HepG2 (cell line): ENCODE measurements around the gene STK32C. TPM values are rescaled to one million over a fixed set of nuclear protein-coding genes. Genes with fewer than 3 reads are reported as not detected.

Experiments
- ATAC-seq: fragments of 200-7000 bp; cut with Tn5 transposase; 3 replicates; pipeline ENCODE4 v1.9.1; 2020; ENCODE audit warnings: mild to moderate bottlenecking, moderate library complexity
- BruUV-seq: library from RNA; stranded (reverse); fragments of 400-500 nt; replicated peaks from 2 replicates; lab custom pipeline; 2021; lab: Mats Ljungman, UMichigan
- CTCF ChIA-PET: fragments of 300-600 bp; formaldehyde crosslinking; extraction: SDS; loops from one replicate; lab custom pipeline; 2021; ENCODE audit warnings: low total read pairs, inconsistent platforms, low intra/inter-chr PET ratio; lab: Yijun Ruan, JAX
- POLR2A ChIA-PET: fragments of 350-600 bp; sonication (Branson Sonifier 250); formaldehyde crosslinking; loops from one replicate; lab custom pipeline; 2020; ENCODE audit warnings: antibody characterized with exemption, inconsistent platforms; lab: Yijun Ruan, JAX
- DNase-seq: peaks from one replicate; pipeline ENCODE4 v3.0.0-alpha.2; 2015; ENCODE audit warnings: low spot score
- FAIRE-seq: peaks from 3 replicates; lab custom pipeline; 2011; peaks lifted over from hg19 to GRCh38; lab: Jason Lieb, UNC
- H2AFZ ChIP-seq: one replicate; pipeline ENCODE4 v1.6.1; 2011; ENCODE audit warnings: low read length, inconsistent platforms
- H3K27ac ChIP-seq: fragments of 300-600 bp; 3 replicates; pipeline ENCODE4 v1.8.0; 2011; ENCODE audit warnings: mixed run types, mild to moderate bottlenecking, mixed read lengths, low read length, inconsistent platforms; ENCODE audit not compliant: insufficient read depth; ENCODE audit errors: extremely low read length
- H3K27me3 ChIP-seq, 2 experiments: fragments of 200-600 bp in 1 of 2; 2 replicates in 1 of 2; 3 replicates in 1 of 2; pipeline versions ENCODE4 v1.6.0 to v1.8.0; 2011; ENCODE audit warnings: low read length in 2 of 2, mild to moderate bottlenecking in 2 of 2, moderate library complexity in 2 of 2, inconsistent platforms in 1 of 2; ENCODE audit not compliant: insufficient read depth in 2 of 2, control insufficient read depth in 1 of 2
- H3K36me3 ChIP-seq, 2 experiments: fragments of 200-600 bp in 1 of 2; replicated peaks in 1 of 2; 2 replicates in 1 of 2; 3 replicates in 1 of 2; pipeline versions ENCODE4 v1.5.1 to v1.8.0; 2011; ENCODE audit warnings: low read length in 2 of 2, inconsistent platforms in 1 of 2; ENCODE audit not compliant: insufficient read depth in 2 of 2, control insufficient read depth in 1 of 2
- H3K4me1 ChIP-seq: 2 replicates; pipeline ENCODE4 v1.5.1; 2012; ENCODE audit warnings: low read length, inconsistent platforms; ENCODE audit not compliant: insufficient read depth
- H3K4me2 ChIP-seq: 2 replicates; pipeline ENCODE4 v1.6.0; 2011; ENCODE audit warnings: low read depth, low read length, inconsistent platforms
- H3K4me3 ChIP-seq, 3 experiments: fragments of 200-600 bp in 1 of 3; sonication (generic), shearing (Covaris generic) in 1 of 3; replicated peaks in 1 of 3; 2 replicates each; pipeline ENCODE4 v1.5.1; 2011 to 2016; ENCODE audit warnings: low read length in 3 of 3, inconsistent platforms in 2 of 3, low read depth in 2 of 3, mild to moderate bottlenecking in 2 of 3, control low read depth in 1 of 3, mixed read lengths in 1 of 3; ENCODE audit not compliant: insufficient read depth in 1 of 3
- H3K79me2 ChIP-seq: one replicate; pipeline ENCODE4 v1.6.1; 2011; ENCODE audit warnings: low read length, inconsistent platforms; ENCODE audit not compliant: insufficient read depth
- H3K9ac ChIP-seq: 2 replicates; pipeline ENCODE4 v1.6.0; 2011; ENCODE audit warnings: mild to moderate bottlenecking, low read depth, low read length, inconsistent platforms; ENCODE audit not compliant: insufficient read depth
- H3K9me3 ChIP-seq: 2 replicates; pipeline ENCODE4 v1.5.1; 2012; ENCODE audit warnings: mild to moderate bottlenecking, low read length
- H4K20me1 ChIP-seq: 2 replicates; pipeline ENCODE4 v1.6.0; 2011; ENCODE audit warnings: inconsistent platforms, mild to moderate bottlenecking, low read length, moderate library complexity; ENCODE audit not compliant: insufficient read depth
- FOXJ3 ChIP-seq: sonication (generic); formaldehyde crosslinking; IDR thresholded peaks from 2 replicates; pipeline ENCODE4 v1.4.0; 2020; ENCODE audit warnings: missing genetic modification reagents, mild to moderate bottlenecking, borderline replicate concordance
- FOXM1 ChIP-seq: sonication (generic); formaldehyde crosslinking; IDR thresholded peaks from 2 replicates; pipeline ENCODE4 v1.5.0; 2020; ENCODE audit warnings: missing genetic modification reagents
- MEIS2 ChIP-seq: sonication (generic); formaldehyde crosslinking; IDR thresholded peaks from 2 replicates; pipeline ENCODE4 v1.9.0; 2021; ENCODE audit warnings: mild to moderate bottlenecking, missing genetic modification reagents
- NCOA2 ChIP-seq: sonication (generic); formaldehyde crosslinking; IDR thresholded peaks from 2 replicates; pipeline ENCODE4 v1.8.0; 2022; ENCODE audit warnings: inconsistent platforms
- SIN3A ChIP-seq: IDR thresholded peaks from 2 replicates; pipeline ENCODE4 v1.6.1; 2011; ENCODE audit warnings: low read depth, mild to moderate bottlenecking, control low read depth, low read length, borderline replicate concordance
- STAT5B ChIP-seq: sonication (generic); formaldehyde crosslinking; IDR thresholded peaks from 2 replicates; pipeline ENCODE4 v1.4.0; 2020; ENCODE audit warnings: missing genetic modification reagents
- TOE1 ChIP-seq: sonication (generic); formaldehyde crosslinking; IDR thresholded peaks from 2 replicates; pipeline ENCODE4 v1.4.0; 2020; ENCODE audit warnings: mild to moderate bottlenecking, missing genetic modification reagents
- UBTF ChIP-seq: sonication (generic); formaldehyde crosslinking; IDR thresholded peaks from 2 replicates; pipeline ENCODE4 v1.4.0; 2020; ENCODE audit warnings: mild to moderate bottlenecking, missing genetic modification reagents
- ZNF251 ChIP-seq: sonication (generic); formaldehyde crosslinking; IDR thresholded peaks from 2 replicates; pipeline ENCODE4 v1.9.0; 2021; ENCODE audit warnings: mild to moderate bottlenecking, missing genetic modification reagents
- ZNF354B ChIP-seq: sonication (generic); formaldehyde crosslinking; IDR thresholded peaks from 2 replicates; pipeline ENCODE4 v1.8.0; 2022; ENCODE audit warnings: mild to moderate bottlenecking, missing genetic modification reagents
- WGBS: methylation state at CpG from one replicate; pipeline ENCODE4 v1.1.6; 2017; ENCODE audit warnings: low lambda C conversion rate; 5-methylcytosine and 5-hydroxymethylcytosine counted together
- in situ Hi-C: cut with HindIII; loops from 2 replicates; pipeline ENCODE4 v1.10.0; 2017; ENCODE audit warnings: low pct_unique_long_range_greater_than_20kb; ENCODE audit not compliant: extremely low pct_ligation_motif_present
- intact Hi-C: fragments of 100-400 bp; cut with micrococcal nuclease; formaldehyde crosslinking; loops from one replicate; pipeline ENCODE4 v1.10.0; 2022; ENCODE audit not compliant: unreplicated experiment
- polyA plus RNA-seq, 8 experiments: library from polyadenylated mRNA; depleted of rRNA in 3 of 8; stranded (reverse) in 7 of 8; unstranded in 1 of 8; fragments of >200 nt; fragmentation: Illumina TruSeq in 4 of 8; extraction: Trizol in 4 of 8; gene quantifications; 2 replicates each; pipeline versions ENCODE4 v1.2.1 to v1.2.3, GENCODE V29; 2011 to 2016; ENCODE audit warnings: low read depth in 4 of 8, missing spikeins in 1 of 8, mixed read lengths in 1 of 8; ENCODE audit not compliant: insufficient read depth in 1 of 8
- total RNA-seq, 5 experiments: library from RNA; depleted of rRNA; stranded (reverse); fragments of >200 nt; fragmentation: Illumina TruSeq; extraction: Trizol; gene quantifications; 2 replicates each; pipeline ENCODE4 v1.2.3, GENCODE V29; 2016; ENCODE audit warnings: low read depth in 1 of 5
- TF ChIP-seq, protein P1 (sequence below): sonication (generic); formaldehyde crosslinking; IDR thresholded peaks from 2 replicates; pipeline ENCODE4 v1.4.0; 2020; ENCODE audit warnings: mild to moderate bottlenecking, missing genetic modification reagents

STK32C gene
- total and polyA plus RNA-seq, 2 of the 13 experiments (the other 11 are each of a cell fraction or from before 2014, with no cell fraction given) = 10.9 to 19.4 TPM

DNA sequence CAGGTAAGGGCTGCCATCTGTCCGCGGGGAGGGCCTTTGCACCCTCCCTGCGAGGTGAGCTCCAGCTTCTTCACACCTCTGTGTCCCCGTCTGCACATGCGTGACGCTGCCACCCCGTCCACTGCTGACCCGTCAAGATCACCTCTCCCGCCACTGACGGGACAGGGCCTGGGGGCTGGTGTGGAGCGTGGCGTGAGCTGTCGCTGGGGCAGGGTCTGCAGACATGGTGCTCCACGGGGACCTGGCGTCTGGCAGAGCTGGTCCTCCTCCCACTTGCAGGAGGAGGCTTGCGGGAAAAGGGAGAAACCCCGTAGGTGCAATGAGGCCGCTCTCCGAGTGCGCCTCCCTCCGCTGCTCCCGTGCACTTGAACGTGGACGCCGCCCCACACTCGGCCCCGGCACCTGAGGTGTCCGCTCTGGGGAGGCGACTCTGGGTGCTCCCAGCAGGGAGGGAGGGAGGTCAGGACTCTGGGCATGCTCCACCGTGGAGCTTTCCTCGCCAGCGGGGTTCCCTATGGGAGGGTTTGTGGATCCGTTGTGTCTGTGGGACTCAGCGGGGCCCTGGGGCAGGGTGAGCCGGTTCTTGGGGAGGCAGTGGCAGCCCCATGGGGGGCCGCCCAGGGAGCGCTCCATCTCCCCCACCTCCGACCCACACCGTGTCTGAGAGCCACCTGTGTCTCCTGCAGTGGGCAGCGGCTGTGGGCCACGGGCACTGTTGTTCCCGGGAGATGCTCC, 138.6 kb downstream of the STK32C start:
- no peak for DNase-seq
- Histone ChIP-seq H3K79me2 (no peaks in the 10 kb centered on the region), H4K20me1 (no peaks in the 10 kb centered on the region), H3K4me1 (peaks cover 11% of the 10 kb centered on the region), H3K4me3 (no peak overlapping the region), H3K27me3 (peaks cover 4 to 50% of the 10 kb centered on the region in 2 experiments; a peak in 4 of 5 replicates), H3K9ac (no peak overlapping the region)
- CTCF ChIA-PET = interaction anchor here (2.5 kb wide), 1 partner anchor 36 kb away, joined by 8 read pairs; no protein-coding TSS in a partner anchor
- BruUV-seq = no TSS peak
- intact Hi-C loops = no loop called here
- in situ Hi-C loops = no loop called here
- TF ChIP-seq ZNF251 = no peak
- no peak for TF ChIP-seq TOE1 (CRISPR knock-in tag)
- TF ChIP-seq, protein P1, sequence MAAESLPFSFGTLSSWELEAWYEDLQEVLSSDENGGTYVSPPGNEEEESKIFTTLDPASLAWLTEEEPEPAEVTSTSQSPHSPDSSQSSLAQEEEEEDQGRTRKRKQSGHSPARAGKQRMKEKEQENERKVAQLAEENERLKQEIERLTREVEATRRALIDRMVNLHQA (CRISPR knock-in tag) = no peak
- TF ChIP-seq FOXM1 (CRISPR knock-in tag) = no peak
- TF ChIP-seq FOXJ3 (CRISPR knock-in tag) = no peak
- no peak for TF ChIP-seq NCOA2 (CRISPR knock-in tag)
- TF ChIP-seq SIN3A = no peak
- TF ChIP-seq STAT5B (CRISPR knock-in tag) = no peak
- no peak for TF ChIP-seq MEIS2 (CRISPR knock-in tag)
- no peak for TF ChIP-seq ZNF354B (CRISPR knock-in tag)
- TF ChIP-seq UBTF = no peak
- TF ChIP-seq, all 625 proteins: peak for 0
- no peaks in the 10 kb centered on the region for H3K36me3 ChIP-seq
- WGBS = 86% methylated on average over 11 of the region's 42 CpGs
- H3K9me3 ChIP-seq = no peaks in the 10 kb centered on the region
- FAIRE-seq = no peak
- ATAC-seq = no peak
- H3K4me2 ChIP-seq = no peak overlapping the region
- POLR2A ChIA-PET = no interaction called here
- no peak overlapping the region for H2AFZ ChIP-seq
- no peak overlapping the region for H3K27ac ChIP-seq
